Activated T-cell treated with anti-CD3 and anti-CD28 coated beads for 4 hours (primary cell): Measurements from ENCODE around the gene VPS37C.
"Not testable (repeated sequence)": the region's sequence is repeated elsewhere in the genome, so short reads cannot be mapped to it uniquely, and the experiment has no call there.

ENCODE experiments used
- DNase-seq: peaks from one replicate; pipeline ENCODE4 v3.0.0-alpha.2; 2020

Gene VPS37C

DNA sequence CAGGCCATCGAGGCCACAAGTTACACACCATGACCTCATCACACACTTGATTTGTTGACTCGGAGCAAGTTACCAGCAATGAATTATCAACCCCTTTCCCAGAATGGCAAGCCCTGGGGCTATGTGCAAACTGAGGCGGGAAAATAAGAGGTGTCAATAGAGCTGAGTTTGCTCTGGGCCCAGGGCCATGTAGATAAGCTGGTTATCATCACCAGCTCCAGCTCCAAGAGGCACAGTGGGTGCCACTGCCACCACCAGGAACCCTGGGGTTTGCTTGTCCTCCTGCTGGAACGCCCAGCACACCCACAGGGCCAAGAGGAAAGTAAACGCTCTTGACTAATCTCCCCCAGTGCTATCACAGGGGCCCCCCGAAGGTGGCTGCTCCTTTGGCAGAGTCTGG, 13.0 kb upstream of the VPS37C start:
- DNase-seq: no peak

DNA sequence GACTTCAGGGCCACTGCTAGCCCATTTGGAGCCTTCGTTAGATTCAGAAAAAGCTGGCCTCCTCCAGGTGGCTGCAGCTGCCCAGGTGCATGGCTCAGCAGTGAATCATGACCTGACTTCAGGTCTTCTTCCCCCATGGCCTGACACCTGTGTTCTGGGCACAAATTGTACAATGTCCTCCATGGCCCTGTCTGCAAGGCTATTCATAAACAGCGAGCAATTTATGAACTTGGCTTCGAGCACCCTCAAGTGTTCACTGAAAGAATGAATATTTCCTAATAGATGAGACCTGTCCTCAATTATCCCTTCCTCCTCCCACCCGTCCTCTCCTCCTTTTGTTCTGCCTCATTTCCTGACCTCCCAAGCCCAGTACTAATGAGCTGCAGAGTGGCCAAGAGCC, 12.2 kb upstream of the VPS37C start:
- DNase-seq: no peak

DNA sequence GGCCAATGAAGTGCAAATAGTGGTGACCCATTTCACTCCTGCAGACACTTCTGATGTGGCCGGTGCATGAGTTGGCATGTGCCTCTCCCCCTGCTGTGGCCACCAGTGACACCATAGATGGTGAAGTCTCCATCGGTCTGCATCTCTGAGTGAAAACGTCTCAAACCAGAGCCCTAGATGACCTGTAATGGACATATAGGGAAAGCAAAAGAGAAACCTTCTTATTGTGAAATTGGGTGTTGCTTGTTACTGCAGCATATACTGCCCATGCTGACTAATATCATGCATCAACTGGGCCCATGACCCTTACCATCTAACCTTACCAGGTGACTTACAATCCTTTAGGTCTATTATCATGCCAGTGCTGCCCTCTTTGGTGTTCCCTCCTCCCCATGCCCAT, 11.7 kb upstream of the VPS37C start:
- DNase-seq: no peak

DNA sequence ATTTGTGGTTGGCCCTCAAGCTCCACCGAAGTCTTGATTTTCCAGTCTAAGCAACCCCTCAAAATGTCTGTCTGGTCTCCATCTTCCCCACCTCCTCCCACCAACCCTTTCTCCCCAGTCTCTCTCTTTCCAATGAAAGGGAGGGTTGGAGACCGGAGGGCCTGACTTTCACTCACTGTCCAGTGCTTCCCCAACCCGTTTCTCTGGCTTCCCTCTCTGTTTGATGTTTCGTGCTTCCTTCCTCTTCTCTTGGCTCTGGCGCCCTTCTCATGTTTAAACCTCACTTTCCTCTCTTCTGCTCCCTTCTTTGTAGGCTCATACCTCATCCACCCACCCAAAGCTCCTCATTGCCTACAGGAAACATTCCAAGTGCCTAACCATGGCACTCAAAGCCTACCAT, 11.1 kb upstream of the VPS37C start:
- no peak for DNase-seq

DNA sequence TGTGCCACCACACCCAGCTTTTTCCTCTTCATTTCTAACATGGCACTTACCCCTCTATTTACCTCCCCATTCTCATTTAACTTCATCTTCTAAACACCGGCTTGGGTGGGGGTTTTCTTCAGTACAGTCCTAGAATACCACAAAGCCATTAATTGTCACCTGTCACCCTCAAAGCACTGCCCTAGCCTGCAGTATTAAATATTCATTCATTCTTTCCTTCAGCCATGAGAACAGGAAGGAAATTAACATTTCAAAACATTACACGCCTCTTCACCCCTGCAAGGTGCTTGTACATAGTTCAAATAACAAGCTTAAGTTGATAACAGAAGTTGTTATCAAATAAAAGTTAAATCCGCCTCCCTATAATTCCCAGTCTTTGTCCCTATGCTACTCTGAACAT, 10.7 kb upstream of the VPS37C start:
- no peak for DNase-seq

DNA sequence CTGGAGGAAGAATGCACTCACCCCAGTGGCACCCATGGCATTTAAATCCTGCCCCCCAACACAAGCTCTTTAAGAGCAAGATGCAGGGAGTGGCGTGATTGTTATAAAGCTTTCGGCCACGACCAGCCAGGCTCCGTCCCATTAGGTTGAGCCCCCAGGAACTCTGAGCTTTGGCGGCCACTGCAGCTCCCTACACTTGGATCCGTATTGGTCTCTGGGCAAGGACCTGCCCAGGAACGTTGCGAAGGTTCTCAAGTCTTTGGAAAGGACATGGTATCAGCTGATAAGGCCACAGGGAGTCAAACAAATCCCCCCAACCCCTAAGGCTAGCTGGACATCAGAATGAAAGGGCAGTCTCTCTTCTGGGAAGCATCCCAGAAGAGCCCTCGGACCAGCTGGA, 9.3 kb upstream of the VPS37C start:
- no peak for DNase-seq

DNA sequence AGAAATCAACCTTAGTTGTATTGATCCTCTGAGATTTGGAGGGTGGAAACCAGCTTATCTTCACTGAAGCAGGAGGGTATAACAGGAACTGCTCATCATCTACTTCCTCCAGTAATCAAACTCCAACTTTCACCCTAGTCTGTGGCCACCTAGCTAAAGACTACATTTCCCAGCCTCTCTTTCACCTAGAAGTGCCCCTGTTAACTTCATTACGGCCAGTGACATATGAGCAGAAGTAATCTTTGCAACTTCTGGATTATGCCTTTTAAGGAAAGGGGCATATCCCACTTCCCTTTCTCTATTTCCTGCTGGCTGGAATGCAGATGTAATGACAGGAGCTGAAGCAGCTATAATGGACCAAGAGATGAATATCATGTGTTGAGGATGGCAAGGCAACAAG, 7.6 kb upstream of the VPS37C start:
- no peak for DNase-seq

DNA sequence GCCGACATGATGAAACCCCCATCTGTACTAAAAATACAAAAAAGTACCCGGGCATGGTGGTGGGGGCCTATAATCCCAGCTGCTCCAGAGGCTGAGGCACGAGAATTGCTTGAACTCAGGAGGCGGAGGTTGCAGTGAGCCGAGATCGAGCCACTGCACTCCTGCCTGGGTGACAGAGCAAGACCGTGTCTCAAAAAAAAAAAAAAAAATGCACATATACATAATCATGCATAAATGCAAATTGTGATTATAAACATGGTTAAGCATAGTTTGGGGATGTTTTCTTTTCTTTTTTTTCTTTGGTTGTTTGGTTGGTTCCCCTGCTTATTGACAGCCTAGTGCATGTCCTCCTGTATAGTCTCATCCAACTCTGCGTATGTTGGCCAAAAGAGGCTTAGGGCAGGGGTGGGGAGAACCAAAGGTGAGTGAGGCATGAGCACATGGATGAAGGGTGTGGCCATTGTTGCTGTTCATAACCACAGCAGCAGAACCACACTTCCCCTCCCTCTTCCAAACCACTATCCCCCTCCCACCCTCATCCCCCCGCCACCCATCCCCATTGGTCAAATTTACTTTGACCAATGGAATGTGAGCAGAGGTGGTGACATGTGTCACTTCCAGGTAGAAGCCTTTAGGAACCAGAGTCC, 6.9 kb upstream of the VPS37C start:
- no peak for DNase-seq

DNA sequence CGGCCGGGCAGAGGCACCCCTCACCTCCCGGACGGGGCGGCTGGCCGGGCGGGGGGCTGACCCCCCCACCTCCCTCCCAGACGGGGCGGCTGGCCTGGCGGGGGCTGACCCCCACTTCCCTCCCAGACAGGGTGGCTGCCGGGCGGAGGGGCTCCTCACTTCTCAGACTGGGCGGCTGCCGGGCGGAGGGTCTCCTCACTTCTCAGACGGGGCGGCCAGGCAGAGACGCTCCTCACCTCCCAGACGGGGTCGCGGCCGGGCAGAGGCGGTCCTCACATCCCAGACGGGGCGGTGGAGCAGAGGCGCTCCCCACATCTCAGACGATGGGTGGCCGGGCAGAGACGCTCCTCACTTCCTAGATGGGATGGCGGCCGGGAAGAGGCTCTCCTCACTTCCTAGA, 5.1 kb upstream of the VPS37C start:
- DNase-seq: not testable (repeated sequence)

DNA sequence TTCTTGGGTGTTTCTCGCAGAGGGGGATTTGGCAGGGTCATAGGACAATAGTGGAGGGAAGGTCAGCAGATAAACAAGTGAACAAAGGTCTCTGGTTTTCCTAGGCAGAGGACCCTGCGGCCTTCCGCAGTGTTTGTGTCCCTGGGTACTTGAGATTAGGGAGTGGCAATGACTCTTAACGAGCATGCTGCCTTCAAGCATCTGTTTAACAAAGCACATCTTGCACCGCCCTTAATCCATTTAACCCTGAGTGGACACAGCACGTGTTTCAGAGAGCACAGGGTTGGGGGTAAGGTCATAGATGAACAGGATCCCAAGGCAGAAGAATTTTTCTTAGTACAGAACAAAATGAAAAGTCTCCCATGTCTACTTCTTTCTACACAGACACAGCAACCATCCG, 4.6 kb upstream of the VPS37C start:
- DNase-seq: not testable (repeated sequence)

DNA sequence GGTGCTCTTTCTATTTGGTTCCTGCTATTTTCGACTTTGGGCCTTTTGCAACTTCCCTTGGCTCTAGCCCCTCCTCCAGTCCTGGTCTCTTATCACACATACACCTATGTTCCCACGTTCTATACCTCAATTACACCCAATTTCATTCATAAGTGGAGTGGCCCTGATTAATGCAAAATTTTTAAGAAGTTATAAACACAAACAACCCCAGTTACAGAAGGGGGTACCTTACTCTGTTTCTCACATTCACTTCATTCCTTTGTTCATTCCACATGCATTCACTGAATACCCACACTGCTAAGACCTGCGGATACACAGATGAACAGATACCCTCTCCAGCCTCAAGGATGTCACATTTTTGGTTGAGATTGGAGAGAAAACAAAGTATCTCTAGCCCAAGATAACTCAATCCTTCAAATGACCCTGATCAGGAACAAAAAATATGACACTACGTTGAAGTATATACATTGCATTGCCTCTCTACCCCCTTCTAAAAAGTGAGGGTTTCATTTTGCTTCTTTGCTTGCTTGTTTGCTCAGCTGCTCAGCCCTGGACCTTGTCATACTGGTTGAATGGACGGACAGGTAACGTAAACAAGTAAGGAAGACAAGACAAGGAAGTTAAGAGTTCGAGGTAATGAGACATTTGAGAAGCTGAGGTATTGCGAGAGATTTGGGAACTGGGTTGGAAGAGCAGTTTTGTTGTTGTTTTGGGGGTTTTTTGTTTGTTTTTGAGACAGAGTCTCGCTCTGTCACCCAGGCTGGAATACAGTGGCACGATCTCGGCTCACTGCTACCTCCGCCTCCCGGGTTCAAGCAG, 3.6 kb upstream of the VPS37C start:
- no peak for DNase-seq

DNA sequence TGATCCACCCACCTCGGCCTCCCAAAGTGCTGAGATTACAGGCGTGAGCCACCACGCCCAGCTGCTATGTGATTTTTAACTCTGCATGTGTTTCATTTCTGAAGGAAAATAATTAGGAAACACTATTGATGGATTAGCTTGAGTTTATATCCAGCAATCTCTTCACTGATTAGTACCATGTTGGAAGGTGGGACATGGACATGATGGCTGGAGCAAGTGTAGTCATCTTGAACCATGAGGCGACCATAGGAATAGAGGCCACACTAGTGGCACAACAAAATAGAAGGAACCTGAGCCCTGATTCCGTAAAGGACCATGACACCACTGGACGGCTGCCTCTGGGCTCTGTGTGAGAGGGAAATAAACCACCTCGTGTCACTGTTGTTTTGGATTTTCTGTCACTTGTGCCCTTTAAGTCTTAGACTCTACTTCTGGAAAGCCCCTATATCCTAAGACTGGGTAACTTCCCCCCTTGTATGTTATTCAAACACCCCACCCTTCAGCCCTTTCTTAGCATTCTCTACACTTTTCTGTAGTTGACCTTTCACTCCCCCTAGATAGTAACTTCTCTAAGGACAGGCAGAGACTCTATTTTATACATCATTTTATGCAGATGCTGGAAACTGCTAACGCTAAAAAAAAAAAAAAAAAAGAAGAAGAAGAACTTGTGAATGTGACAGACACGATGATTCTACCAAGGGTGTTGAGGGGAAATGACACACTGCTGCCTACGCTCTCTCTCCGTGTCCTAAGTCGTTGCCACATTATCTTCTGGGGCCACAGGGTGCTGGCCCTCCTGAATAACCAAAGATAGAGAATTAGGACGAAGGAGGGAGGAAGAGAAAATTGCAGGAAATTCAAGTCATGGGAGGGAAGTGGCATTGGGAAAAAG, 2.7 kb upstream of the VPS37C start:
- DNase-seq: no peak

DNA sequence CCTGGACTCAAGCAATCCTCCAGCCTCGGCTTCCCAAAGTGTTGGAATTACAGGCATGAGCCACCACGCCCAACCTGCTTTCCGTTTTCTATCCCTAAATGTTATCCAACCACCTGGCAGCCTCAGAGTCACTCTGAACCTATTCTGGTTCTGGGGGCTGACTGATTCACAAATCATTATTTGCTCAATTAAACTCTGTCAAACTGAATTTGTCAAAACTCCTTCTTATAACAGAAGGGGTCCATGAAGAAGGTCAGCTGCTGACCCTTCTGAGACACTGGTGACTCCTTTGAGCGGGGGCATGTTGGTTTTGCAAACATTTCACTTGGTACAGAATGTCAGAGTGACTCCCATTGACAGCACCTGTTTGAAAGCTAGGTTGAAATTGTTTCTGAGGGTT, 1.8 kb upstream of the VPS37C start:
- DNase-seq: no peak

DNA sequence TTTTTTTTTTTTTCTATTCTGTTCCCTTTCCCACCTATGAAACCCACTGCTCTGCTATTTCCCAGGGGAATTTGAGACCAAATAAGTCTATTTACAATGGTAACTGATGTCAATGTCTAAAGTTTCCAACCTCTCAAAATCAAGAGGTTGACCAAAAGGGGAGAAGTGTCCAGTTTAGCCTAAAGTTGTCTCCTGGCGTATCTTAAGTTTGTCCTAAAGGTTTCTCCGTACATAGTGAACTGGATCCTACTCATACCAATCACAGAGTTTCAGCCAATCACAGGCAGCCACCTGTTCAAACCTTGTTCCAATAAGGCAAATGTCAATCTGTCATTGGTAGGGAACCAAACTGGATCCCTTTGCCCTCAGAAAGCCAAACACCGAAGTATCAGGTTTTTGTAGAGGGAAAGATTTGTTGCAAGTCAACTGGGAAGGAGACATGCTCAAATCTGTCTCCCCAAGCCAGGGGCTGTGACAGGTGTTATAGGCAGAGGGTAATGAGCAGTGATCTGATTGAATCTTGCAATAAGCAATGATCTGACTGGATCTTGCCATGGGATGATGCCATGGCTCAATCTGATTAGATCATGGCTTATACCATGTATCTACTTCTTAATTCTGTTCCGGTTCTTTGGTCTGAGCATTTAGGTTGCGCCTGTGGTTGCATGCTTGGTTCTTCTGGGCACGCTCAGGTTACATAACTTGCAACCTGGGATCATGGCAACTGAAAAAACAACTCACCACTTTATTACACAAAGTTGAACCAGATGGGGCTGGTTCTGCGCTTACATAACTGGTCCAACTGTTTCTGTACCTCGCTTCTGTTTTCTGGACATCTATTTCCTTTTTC, 1.1 kb upstream of the VPS37C start:
- no peak for DNase-seq

DNA sequence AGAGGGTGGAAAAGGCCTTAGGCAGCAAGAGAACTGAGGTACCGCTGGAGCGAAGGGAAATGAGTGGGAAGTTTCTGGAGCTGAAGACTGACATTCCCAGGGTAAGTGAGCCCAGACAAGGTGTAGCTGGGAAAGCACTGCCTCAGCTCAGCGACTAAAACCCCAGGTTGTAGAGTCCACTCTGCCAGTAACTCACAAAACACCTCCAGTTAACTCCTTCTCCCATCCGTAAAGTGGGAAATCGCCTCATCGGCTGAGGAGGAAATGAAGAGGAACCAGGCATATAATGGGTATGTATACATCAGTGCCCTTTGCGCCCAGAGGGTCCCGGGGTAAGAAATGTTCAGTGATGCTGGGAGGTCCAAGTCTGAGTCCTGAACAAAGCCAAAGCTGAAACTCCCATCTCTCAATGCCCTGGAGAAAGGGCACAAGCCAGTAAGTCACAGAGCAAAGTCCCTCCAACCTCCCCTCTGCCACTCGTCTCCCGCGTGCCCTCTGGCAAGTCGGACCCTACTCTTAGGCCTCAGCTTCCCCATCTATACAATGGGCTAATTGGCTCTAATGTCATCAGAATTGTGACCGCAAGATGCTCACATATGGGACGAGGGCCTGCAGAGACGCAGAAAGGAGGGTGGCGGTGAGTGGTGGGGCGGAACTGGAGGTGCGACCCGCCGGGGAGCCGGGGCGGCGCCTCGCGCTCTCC, 588 bp downstream of the VPS37C start:
- DNase-seq: no peak

DNA sequence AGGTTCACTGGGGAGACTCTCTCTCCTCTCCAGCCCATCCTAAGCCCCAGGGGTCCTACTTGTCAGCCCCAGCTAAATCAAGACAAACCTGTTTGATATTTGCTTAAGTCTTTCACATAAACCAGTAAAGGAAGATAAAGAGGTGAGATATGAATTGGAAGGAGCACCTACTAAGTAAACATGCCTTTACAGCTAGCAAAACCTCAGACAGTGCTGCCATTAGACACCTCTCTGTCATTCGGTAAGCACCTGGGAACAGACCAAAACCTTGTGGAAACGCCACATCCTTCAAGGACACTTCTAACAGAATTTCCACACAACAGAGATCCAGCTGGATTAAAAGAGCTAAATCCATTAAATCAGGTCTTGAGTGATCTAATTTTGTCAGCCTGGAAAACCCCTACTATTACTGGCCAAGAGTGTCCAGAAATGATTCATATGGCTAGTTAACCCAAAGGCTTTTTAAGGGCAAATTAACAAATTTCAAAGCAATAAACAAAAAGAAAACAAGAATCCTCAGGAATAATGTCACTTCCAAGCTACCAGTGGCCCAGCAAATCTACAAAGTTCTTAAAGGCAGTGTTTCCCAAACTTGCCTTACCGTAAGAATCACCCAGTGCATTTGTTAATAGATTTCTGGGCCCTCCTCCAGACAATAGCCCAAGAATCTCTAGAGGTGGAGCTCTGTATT, 2.4 kb downstream of the VPS37C start:
- DNase-seq: no peak

DNA sequence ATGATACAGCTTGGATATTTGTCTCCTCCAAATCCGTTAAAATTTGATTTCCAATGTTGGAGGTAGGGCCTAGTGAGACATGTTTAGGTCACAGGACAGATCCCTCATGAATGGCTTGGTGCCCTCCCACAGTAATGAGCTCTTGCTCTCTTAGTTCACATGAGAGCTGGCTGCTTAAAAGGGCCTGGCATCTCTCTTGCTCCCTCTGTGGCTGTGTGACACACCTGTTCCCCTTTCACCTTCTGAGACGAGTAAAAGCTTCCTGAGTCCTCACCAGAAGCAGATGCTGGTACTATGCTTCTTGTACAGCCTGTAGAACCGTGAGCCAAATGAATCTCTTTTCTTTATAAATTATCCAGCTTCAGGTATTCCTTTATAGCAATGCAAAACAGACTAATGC, 3.5 kb downstream of the VPS37C start:
- DNase-seq: no peak

DNA sequence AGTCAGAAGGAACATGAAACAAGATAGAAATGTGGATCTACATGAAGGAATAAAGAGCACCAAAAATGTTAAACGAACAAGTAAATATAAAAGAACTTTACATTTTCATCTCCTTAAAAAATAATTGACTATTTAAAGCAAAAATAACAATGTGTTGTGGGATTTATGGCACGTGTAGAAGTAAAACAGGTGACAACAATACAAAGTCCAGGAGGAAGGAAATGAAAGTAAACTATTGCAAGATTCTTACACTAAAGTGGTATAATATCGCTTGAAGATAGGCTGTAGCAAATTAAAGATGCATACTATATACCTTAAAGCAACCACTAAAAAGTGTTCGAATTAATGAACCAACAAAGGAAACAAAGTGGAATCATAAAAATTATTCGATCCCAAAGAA, 5.5 kb downstream of the VPS37C start:
- DNase-seq: no peak

DNA sequence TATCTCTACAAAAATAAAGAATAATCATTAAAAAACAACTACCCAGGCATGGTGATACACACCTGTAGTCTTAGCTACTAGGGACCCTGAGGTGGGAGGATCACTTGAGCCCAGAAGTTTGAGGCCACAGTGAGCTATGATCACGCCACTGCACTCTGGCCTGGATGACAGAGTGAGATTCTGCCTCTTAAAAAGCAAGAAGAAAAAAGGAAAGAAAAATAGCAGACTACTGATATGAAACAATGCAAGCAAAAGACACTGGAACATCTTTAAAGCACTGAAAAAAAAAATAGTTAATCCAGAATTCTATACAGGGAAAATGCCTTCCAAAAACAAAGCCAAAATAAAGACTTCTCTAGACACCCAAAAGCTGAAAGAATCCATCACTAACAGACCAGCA, 5.9 kb downstream of the VPS37C start:
- DNase-seq: no peak

DNA sequence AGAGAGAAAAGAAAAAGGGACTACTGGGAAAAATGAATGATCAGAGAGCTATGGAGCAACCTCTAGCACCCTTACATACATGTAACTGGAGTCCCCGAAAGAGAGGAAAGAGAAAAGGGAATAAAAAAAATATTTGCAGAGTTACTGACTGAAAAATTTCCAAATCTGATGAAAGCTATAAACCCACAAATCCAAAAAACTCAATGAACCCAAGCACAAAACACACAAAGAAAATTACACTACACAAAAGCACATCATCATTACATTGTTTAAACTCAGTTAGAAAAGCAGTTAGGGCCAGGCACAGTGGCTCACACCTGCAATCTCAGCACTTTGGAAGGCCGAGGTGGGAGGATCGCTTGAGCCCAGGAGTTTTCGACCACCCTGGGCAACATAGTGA, 6.7 kb downstream of the VPS37C start:
- DNase-seq: no peak

DNA sequence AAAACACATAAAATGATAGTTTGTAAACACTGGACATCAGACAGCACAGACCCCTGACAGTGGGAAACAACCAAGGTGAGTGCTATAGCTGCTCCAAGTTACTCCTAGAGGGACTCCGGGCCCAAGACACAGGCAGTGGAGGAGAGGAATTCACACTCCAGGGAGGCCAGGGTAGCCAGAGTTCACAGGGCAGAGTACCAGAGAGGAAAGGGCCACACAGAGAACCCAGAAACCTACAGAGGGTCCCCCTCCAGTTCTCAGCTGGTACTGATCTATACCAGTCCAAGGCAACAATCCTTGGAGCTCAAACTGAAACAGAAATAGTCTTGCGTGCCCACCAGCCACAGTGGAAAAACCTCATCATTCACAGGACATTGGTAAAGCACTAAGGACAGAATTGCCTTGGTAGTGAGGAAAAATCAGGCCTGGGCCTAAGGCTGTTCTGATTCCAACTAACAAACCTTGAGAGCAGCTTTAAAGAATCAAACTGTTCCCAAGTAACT, 7.6 kb downstream of the VPS37C start:
- no peak for DNase-seq
